K562 (cell line): ENCODE data around the gene RSF1. TPM values are rescaled to one million over a fixed set of nuclear protein-coding genes. Genes with fewer than 3 reads are reported as not detected.

ENCODE experiments used
- ADNP ChIP-seq: fragments of 200-800 bp; sonication (Bioruptor generic); IDR thresholded peaks from 2 replicates; pipeline ENCODE4 v1.6.1; 2016; ENCODE audit warnings: missing genetic modification characterization, missing compliant biosample characterization
- CBX1 ChIP-seq: sonication (generic); IDR thresholded peaks from 2 replicates; pipeline ENCODE4 v1.6.1; 2016; ENCODE audit warnings: antibody characterized with exemption, low read depth, mild to moderate bottlenecking
- PHF20 ChIP-seq: fragments of 450-650 bp; IDR thresholded peaks from 2 replicates; pipeline ENCODE4 v1.6.1; 2018; ENCODE audit not compliant: partially characterized antibody
- POLR2B ChIP-seq: fragments of 450-650 bp; IDR thresholded peaks from 2 replicates; pipeline ENCODE4 v1.6.1; 2018; ENCODE audit warnings: low read depth; ENCODE audit not compliant: partially characterized antibody
- TBP ChIP-seq: optimal IDR thresholded peaks from 2 replicates; pipeline ENCODE3; 2011; ENCODE audit warnings: low read depth, low read length, improper control_type of control experiment
- polyA plus RNA-seq, 8 experiments: library from polyadenylated mRNA; depleted of rRNA in 4 of 8; stranded (reverse) in 5 of 8; unstranded in 3 of 8; fragments of >200 nt; fragmentation: Nextera tagmentation in 2 of 8; fragmentation: Illumina TruSeq in 1 of 8; extraction: Ambion mirVana in 2 of 8; extraction: Trizol in 1 of 8; gene quantifications; 2 replicates each; pipeline versions ENCODE4 v1.2.1 to v1.2.3, GENCODE V29; 2011 to 2014; ENCODE audit warnings: inconsistent platforms in 1 of 8, missing spikeins in 1 of 8
- total RNA-seq, 7 experiments: library from RNA; depleted of rRNA in 6 of 7; stranded (reverse); fragments of >200 nt in 6 of 7; fragmentation: Illumina TruSeq in 2 of 7; extraction: Trizol in 2 of 7; gene quantifications; 2 replicates each; pipeline versions ENCODE4 v1.2.1 to v1.2.3, GENCODE V29; 2011 to 2021; ENCODE audit warnings: low replicate concordance in 1 of 7
- TF ChIP-seq, protein P1 (sequence below), 3 experiments: IDR thresholded peaks in 2 of 3; conservative IDR thresholded peaks in 1 of 3; 2 replicates each; pipeline ENCODE4 v1.5.1; 2011 to 2012; ENCODE audit warnings: low read length in 3 of 3, mild to moderate bottlenecking in 3 of 3, control low read depth in 2 of 3, improper control_type of control experiment in 1 of 3, inconsistent platforms in 1 of 3, low read depth in 1 of 3, mixed read lengths in 1 of 3, moderate library complexity in 1 of 3; ENCODE audit not compliant: insufficient read depth in 2 of 3
- TF ChIP-seq, protein P2 (sequence below): fragments of 450-650 bp; formaldehyde crosslinking; IDR thresholded peaks from 2 replicates; pipeline ENCODE4 v1.4.0; 2020; ENCODE audit warnings: mild to moderate bottlenecking
- TF ChIP-seq, protein P3 (sequence below): sonication (generic); formaldehyde crosslinking; IDR thresholded peaks from 2 replicates; pipeline ENCODE4 v1.8.0; 2023; ENCODE audit warnings: mild to moderate bottlenecking, missing genetic modification reagents
- TF ChIP-seq, protein P4 (sequence below): fragments of 250-450 bp; sonication (Bioruptor Pico); IDR thresholded peaks from 2 replicates; pipeline ENCODE4 v1.8.0; 2021; ENCODE audit warnings: mild to moderate bottlenecking, moderate library complexity
- TF ChIP-seq, protein P5 (sequence below): fragments of 250-450 bp; sonication (Bioruptor Pico); IDR thresholded peaks from 2 replicates; pipeline ENCODE4 v1.8.0; 2021; ENCODE audit warnings: borderline replicate concordance, mild to moderate bottlenecking, moderate library complexity; ENCODE audit not compliant: poor library complexity, severe bottlenecking
- TF ChIP-seq, protein P6 (sequence below), 2 experiments: fragments of 450-650 bp; IDR thresholded peaks; 2 replicates each; pipeline ENCODE4 v1.6.1; 2016; ENCODE audit warnings: mild to moderate bottlenecking in 2 of 2, borderline replicate concordance in 1 of 2, low read depth in 1 of 2, moderate library complexity in 1 of 2

The RSF1 gene
- total and polyA plus RNA-seq, 9 of the 15 experiments (the other 6 are each of a cell fraction or from before 2014, with no cell fraction given), result 9.7 to 63.6 (median 42.8) TPM

DNA sequence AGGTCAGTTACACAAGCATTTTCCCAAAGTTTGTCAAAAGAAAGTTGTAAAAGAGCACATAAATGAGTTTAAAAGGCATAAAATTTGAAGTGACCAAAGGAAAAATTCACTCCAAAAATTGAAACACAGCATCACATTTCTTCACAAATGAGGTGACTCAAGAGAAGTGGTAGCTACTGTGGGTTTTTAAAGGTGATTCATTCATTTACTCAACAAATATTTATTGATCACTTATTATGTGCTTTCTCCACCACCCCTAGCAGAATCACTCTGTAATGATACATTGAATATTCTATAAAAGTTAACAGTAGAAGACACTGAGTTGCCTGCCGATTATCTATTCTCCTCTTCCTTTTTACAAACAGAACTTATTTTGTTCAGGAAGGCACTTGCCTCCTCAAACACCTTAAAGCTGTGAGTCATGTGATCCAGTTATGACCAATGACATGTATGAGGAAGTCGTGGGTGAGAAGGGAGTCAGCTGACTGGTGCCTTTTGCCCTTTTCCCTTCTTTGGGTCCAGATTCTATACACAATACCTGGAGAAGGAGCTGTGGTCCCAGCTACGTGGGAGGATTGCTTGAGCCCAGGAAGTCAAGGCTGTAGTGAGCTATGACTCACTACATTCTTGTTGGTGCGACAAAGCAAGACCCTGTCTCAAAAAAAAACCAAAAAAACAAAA is 115.2 kb downstream of the RSF1 start (continued):
- TF ChIP-seq, protein P1, sequence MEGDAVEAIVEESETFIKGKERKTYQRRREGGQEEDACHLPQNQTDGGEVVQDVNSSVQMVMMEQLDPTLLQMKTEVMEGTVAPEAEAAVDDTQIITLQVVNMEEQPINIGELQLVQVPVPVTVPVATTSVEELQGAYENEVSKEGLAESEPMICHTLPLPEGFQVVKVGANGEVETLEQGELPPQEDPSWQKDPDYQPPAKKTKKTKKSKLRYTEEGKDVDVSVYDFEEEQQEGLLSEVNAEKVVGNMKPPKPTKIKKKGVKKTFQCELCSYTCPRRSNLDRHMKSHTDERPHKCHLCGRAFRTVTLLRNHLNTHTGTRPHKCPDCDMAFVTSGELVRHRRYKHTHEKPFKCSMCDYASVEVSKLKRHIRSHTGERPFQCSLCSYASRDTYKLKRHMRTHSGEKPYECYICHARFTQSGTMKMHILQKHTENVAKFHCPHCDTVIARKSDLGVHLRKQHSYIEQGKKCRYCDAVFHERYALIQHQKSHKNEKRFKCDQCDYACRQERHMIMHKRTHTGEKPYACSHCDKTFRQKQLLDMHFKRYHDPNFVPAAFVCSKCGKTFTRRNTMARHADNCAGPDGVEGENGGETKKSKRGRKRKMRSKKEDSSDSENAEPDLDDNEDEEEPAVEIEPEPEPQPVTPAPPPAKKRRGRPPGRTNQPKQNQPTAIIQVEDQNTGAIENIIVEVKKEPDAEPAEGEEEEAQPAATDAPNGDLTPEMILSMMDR (IDR thresholded peaks at IDR 0.05 in 2 of 3, conservative IDR thresholded peaks at IDR 0.05 in 1 of 3; ENCODE audit: insufficient read depth in 2 of 3, low read depth in 1 of 3, low read length in 3 of 3), result no peak
- TF ChIP-seq, protein P2, sequence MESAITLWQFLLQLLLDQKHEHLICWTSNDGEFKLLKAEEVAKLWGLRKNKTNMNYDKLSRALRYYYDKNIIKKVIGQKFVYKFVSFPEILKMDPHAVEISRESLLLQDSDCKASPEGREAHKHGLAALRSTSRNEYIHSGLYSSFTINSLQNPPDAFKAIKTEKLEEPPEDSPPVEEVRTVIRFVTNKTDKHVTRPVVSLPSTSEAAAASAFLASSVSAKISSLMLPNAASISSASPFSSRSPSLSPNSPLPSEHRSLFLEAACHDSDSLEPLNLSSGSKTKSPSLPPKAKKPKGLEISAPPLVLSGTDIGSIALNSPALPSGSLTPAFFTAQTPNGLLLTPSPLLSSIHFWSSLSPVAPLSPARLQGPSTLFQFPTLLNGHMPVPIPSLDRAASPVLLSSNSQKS (CRISPR knock-in tag), result no peak
- TF ChIP-seq ADNP (tag) (no peak), PHF20 (no peak), CBX1 (no peak), POLR2B (no peak), TBP (no peak)
- TF ChIP-seq, protein P3, sequence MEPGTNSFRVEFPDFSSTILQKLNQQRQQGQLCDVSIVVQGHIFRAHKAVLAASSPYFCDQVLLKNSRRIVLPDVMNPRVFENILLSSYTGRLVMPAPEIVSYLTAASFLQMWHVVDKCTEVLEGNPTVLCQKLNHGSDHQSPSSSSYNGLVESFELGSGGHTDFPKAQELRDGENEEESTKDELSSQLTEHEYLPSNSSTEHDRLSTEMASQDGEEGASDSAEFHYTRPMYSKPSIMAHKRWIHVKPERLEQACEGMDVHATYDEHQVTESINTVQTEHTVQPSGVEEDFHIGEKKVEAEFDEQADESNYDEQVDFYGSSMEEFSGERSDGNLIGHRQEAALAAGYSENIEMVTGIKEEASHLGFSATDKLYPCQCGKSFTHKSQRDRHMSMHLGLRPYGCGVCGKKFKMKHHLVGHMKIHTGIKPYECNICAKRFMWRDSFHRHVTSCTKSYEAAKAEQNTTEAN (CRISPR knock-in tag), result no peak
- TF ChIP-seq, protein P4, sequence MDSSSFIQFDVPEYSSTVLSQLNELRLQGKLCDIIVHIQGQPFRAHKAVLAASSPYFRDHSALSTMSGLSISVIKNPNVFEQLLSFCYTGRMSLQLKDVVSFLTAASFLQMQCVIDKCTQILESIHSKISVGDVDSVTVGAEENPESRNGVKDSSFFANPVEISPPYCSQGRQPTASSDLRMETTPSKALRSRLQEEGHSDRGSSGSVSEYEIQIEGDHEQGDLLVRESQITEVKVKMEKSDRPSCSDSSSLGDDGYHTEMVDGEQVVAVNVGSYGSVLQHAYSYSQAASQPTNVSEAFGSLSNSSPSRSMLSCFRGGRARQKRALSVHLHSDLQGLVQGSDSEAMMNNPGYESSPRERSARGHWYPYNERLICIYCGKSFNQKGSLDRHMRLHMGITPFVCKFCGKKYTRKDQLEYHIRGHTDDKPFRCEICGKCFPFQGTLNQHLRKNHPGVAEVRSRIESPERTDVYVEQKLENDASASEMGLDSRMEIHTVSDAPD, result no peak
- TF ChIP-seq, protein P5, sequence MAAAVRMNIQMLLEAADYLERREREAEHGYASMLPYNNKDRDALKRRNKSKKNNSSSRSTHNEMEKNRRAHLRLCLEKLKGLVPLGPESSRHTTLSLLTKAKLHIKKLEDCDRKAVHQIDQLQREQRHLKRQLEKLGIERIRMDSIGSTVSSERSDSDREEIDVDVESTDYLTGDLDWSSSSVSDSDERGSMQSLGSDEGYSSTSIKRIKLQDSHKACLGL (CRISPR knock-in tag), result no peak
- TF ChIP-seq, protein P6, sequence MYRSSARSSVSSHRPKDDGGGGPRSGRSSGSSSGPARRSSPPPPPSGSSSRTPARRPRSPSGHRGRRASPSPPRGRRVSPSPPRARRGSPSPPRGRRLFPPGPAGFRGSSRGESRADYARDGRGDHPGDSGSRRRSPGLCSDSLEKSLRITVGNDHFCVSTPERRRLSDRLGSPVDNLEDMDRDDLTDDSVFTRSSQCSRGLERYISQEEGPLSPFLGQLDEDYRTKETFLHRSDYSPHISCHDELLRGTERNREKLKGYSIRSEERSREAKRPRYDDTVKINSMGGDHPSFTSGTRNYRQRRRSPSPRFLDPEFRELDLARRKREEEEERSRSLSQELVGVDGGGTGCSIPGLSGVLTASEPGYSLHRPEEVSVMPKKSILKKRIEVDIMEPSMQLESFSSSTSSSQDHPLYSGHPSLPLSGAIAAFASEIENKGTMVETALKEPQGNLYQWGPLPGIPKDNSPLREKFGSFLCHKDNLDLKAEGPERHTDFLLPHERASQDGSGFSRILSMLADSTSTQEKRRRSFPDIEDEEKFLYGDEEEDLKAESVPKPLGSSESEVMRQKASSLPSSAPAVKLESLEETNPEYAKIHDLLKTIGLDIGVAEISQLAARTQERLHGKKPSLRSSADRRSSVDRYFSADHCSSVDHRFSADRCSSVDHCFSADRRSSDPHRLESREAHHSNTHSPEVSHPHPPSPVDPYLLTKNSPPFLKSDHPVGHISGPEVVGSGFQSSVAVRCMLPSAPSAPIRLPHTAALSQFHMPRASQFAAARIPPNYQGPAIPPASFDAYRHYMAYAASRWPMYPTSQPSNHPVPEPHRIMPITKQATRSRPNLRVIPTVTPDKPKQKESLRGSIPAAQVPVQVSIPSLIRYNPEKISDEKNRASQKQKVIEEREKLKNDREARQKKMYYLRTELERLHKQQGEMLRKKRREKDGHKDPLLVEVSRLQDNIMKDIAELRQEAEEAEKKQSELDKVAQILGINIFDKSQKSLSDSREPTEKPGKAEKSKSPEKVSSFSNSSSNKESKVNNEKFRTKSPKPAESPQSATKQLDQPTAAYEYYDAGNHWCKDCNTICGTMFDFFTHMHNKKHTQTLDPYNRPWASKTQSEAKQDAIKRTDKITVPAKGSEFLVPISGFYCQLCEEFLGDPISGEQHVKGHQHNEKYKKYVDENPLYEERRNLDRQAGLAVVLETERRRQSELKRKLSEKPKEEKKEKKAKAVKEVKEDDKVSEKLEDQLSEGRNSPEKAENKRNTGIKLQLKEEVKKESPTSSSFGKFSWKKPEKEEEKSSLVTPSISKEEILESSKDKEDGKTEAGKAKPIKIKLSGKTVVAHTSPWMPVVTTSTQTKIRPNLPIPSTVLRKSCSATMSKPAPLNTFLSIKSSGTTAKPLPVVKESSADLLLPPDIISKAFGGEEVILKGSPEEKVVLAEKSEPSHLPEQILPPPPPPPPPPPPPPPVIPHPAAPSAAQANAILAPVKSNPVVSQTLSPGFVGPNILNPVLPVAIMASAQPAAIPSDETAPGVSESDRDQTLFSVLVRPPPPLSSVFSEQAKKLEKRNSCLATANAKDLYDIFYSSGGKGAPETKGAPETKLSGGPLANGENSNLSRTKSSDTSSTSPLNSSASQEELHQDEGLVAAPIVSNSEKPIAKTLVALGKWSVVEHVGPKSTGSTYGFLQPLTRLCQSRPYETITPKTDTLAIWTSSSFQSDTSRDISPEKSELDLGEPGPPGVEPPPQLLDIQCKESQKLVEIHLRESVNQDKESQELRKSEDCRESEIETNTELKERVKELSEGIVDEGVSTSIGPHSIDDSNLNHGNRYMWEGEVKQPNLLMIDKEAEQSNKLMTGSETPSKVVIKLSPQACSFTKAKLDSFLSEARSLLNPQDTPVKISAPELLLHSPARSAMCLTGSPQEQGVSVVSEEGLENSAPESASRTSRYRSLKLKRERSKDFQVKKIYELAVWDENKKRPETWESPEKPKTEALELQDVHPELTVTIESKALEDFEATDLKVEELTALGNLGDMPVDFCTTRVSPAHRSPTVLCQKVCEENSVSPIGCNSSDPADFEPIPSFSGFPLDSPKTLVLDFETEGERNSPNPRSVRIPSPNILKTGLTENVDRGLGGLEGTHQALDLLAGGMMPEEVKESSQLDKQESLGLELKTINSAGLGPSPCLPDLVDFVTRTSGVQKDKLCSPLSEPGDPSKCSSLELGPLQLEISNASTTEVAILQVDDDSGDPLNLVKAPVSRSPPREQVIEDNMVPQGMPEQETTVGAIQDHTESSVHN (IDR thresholded peaks at IDR 0.05; ENCODE audit: borderline replicate concordance in 1 of 2, low read depth in 1 of 2), result no peak
